Esophagus squamous epithelium (tissue), 5 donors: ENCODE measurements around the gene CDKN1B. TPM values are rescaled to one million over a fixed set of nuclear protein-coding genes. Genes with fewer than 3 reads are reported as not detected.
"Not testable (repeated sequence)": the region's sequence is repeated elsewhere in the genome, so short reads cannot be mapped to it uniquely, and the experiment has no call there.

Experiments
- DNase-seq: peaks from one replicate; lab custom pipeline; 2025; lab: John Stamatoyannopoulos, UW
- H3K27ac ChIP-seq, 4 donors: fragments of 200-600 bp; sonication (generic); one replicate each; pipeline ENCODE4 v1.5.1; 2016 to 2019; ENCODE audit warnings: mild to moderate bottlenecking in 1 of 4
- H3K27me3 ChIP-seq, 4 donors: fragments of 200-600 bp; sonication (generic); 1 replicate in 3 of 4; 2 replicates in 1 of 4; pipeline versions ENCODE4 v1.5.1 to v1.6.0; 2017 to 2021; ENCODE audit warnings: antibody characterized with exemption in 1 of 4
- H3K36me3 ChIP-seq, 3 donors: fragments of 200-600 bp; sonication (generic); one replicate each; pipeline ENCODE4 v1.5.1; 2016 to 2019
- H3K4me1 ChIP-seq, 3 donors: fragments of 200-600 bp; sonication (generic); one replicate each; pipeline ENCODE4 v1.5.1; 2017 to 2019
- H3K4me3 ChIP-seq, 4 donors: fragments of 200-600 bp; sonication (generic); 1 replicate in 3 of 4; 2 replicates in 1 of 4; pipeline ENCODE4 v1.5.1; 2016 to 2019; ENCODE audit warnings: mild to moderate bottlenecking in 2 of 4, moderate library complexity in 1 of 4
- H3K9me3 ChIP-seq, 3 donors: fragments of 200-600 bp; sonication (generic); one replicate each; pipeline ENCODE4 v1.5.1; 2016 to 2019
- CTCF ChIP-seq, 6 experiments: fragments of 450-650 bp in 4 of 6; fragments of 200-600 bp in 2 of 6; sonication (generic) in 2 of 6; IDR thresholded peaks; one replicate each; pipeline ENCODE4 v1.5.1; 2016 to 2019; ENCODE audit warnings: antibody characterized with exemption in 6 of 6, mild to moderate bottlenecking in 4 of 6, moderate library complexity in 4 of 6
- POLR2A ChIP-seq, 4 donors: fragments of 450-650 bp; IDR thresholded peaks; one replicate each; pipeline ENCODE4 v1.6.1; 2017; ENCODE audit warnings: antibody characterized with exemption in 4 of 4, mild to moderate bottlenecking in 4 of 4, moderate library complexity in 3 of 4
- WGBS, 2 donors: methylation state at CpG; one replicate each; pipeline ENCODE4 v1.1.5; 2018; 5-methylcytosine and 5-hydroxymethylcytosine counted together
- intact Hi-C: fragments of 100-400 bp; cut with DNase I; formaldehyde crosslinking; loops from one replicate; pipeline ENCODE4 v1.15.0; 2022
- total RNA-seq, 4 donors: library from RNA; depleted of rRNA; stranded (reverse); fragments of >200 nt; gene quantifications; one replicate each; pipeline ENCODE4 v1.1.0, GENCODE V29; 2016
- donor health status: DM: yes; HTN: yes; CAD: no.

Gene CDKN1B
- total RNA-seq, 4 donors from 2014 or later = 17.3 to 48.1 (median 30.5) TPM

GRCh38 chr12:12734054-12734453 is 16.9 kb downstream of the CDKN1B start:
- no peak for TF ChIP-seq POLR2A (IDR thresholded peaks at IDR 0.05)
- no peak for TF ChIP-seq CTCF (IDR thresholded peaks at IDR 0.05)
- Histone ChIP-seq H3K4me3 (no peak overlapping the region), H3K27me3 (no peaks in the 10 kb centered on the region), H3K27ac (peak overlapping the region in 3 of 4 donors; percentile 65 to 82 (median 81)), H3K4me1 (peaks cover 0 to 39% (median 22%) of the 10 kb centered on the region in 3 donors), H3K9me3 (no peaks in the 10 kb centered on the region), H3K36me3 (no peaks in the 10 kb centered on the region)
- DNase-seq = no peak
- intact Hi-C loops = no loop called here
- WGBS, 2 donors = 59 to 69% methylated on average over 2 of the region's 2 CpGs

- TF ChIP-seq POLR2A (IDR thresholded peaks at IDR 0.05) (no peak), CTCF (IDR thresholded peaks at IDR 0.05) (no peak)
- H3K27me3 ChIP-seq = no peaks in the 10 kb centered on the region
- H3K4me1 ChIP-seq = peaks cover 0 to 39% (median 22%) of the 10 kb centered on the region in 3 donors
- 36 to 45% methylated on average over 5 to 8 of the region's 8 CpGs for WGBS, 2 donors
- H3K4me3 ChIP-seq = no peak overlapping the region
- no peak for DNase-seq
- H3K9me3 ChIP-seq = no peaks in the 10 kb centered on the region
- intact Hi-C loops = no loop called here
- H3K27ac ChIP-seq = peak overlapping the region; percentile 54 to 82 (median 73)
- H3K36me3 ChIP-seq = no peaks in the 10 kb centered on the region
Measured at GRCh38 chr12:12734561-12735071, 17.4 kb downstream of the CDKN1B start.

GRCh38 chr12:12735301-12735700 is 18.1 kb downstream of the CDKN1B start:
- Histone ChIP-seq H3K4me3 (no peak overlapping the region), H3K4me1 (peaks cover 0 to 39% (median 22%) of the 10 kb centered on the region in 3 donors)
- no peak for TF ChIP-seq CTCF (IDR thresholded peaks at IDR 0.05)
- no peak for TF ChIP-seq POLR2A (IDR thresholded peaks at IDR 0.05)

GRCh38 chr12:12736759-12737676 is 19.9 kb downstream of the CDKN1B start:
- Histone ChIP-seq H3K27ac (peak overlapping the region; percentile 63 to 82 (median 80)), H3K9me3 (no peaks in the 10 kb centered on the region), H3K4me3 (peak overlapping the region in 3 of 4 donors; percentile 17 to 33 (median 21)), H3K27me3 (no peaks in the 10 kb centered on the region), H3K4me1 (peaks cover 0 to 51% (median 25%) of the 10 kb centered on the region in 3 donors), H3K36me3 (no peaks in the 10 kb centered on the region)
- TF ChIP-seq POLR2A (IDR thresholded peaks at IDR 0.05) = peak in 1 of 4 donors; percentile 30
- peak in 5 of 6 experiments; percentile 13 to 58 (median 54) for TF ChIP-seq CTCF (IDR thresholded peaks at IDR 0.05)
- DNase-seq = no peak
- intact Hi-C loops = no loop called here
- 21 to 26% methylated on average over 9 of the region's 9 CpGs for WGBS, 2 donors

More at GRCh38 chr12:12735301-12735700, 18.1 kb downstream of the CDKN1B start:
- peak overlapping the region; percentile 54 to 82 (median 73) for H3K27ac ChIP-seq
- H3K9me3 ChIP-seq = no peaks in the 10 kb centered on the region
- no peaks in the 10 kb centered on the region for H3K36me3 ChIP-seq
- no peak for DNase-seq
- WGBS, 2 donors = 43 to 63% methylated on average over 1 of the region's 1 CpG
- intact Hi-C loops = no loop called here
- H3K27me3 ChIP-seq = no peaks in the 10 kb centered on the region

GRCh38 chr12:12738152-12738551 is 21.0 kb downstream of the CDKN1B start:
- intact Hi-C loops, DNase-seq, H3K27me3 ChIP-seq, H3K36me3 ChIP-seq, H3K4me3 ChIP-seq, H3K9me3 ChIP-seq, H3K27ac ChIP-seq: not testable (repeated sequence)
- H3K4me1 ChIP-seq = peaks cover 0 to 54% (median 27%) of the 10 kb centered on the region in 3 donors
- WGBS, 2 donors = 86 to 93% methylated on average over 2 of the region's 2 CpGs
